SU-DHL-6 (cell line): ENCODE measurements around the gene PEX26.
"Not testable (repeated sequence)": the region's sequence is repeated elsewhere in the genome, so short reads cannot be mapped to it uniquely, and the experiment has no call there.

Experiments
- EZH2phosphoT487 ChIP-seq: fragments of 200-600 bp; sonication (generic), shearing (Covaris generic); conservative IDR thresholded peaks from 2 replicates; pipeline ENCODE4 v1.6.1; 2018; ENCODE audit warnings: mild to moderate bottlenecking, antibody characterized with exemption, low read length, moderate library complexity, mixed read lengths
- TF ChIP-seq, protein P1 (sequence below): fragments of 200-600 bp; sonication (generic); IDR thresholded peaks from one replicate; pipeline ENCODE4 v1.5.1; 2017; ENCODE audit warnings: antibody characterized with exemption, mild to moderate bottlenecking, low read length, moderate library complexity; ENCODE audit not compliant: insufficient read depth, poor library complexity, severe bottlenecking

DNA sequence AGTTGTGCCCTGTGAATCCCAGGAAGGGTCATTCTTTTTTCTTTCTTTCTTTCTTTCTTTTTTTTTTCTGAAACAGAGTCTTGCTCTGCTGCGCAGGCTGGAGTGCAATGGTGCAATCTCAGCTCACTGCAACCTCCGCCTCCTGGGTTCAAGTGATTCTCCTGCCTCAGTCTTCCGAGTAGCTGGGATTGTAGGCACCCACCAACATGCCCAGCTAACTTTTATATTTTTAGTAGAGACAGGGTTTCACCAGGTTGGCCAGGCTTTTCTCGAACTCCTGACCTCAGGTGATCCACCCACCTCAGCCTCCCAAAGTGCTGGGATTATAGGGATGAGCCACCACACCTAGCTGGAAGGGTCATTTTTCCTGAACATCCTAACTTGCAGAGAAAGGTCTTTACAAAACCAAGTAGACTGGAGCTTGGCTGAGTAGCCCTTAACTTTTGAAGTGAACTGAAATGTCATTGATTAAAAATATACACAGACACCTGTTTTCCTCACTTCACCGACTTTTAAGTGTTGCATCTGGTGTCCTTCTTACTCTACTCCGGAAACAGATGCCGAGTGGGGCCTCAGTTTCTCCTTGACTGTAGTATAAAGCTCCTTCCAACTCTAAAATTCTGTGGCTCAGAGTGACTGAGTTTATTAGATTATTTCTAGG is 6.4 kb upstream of the PEX26 start:
- TF ChIP-seq, protein P1, sequence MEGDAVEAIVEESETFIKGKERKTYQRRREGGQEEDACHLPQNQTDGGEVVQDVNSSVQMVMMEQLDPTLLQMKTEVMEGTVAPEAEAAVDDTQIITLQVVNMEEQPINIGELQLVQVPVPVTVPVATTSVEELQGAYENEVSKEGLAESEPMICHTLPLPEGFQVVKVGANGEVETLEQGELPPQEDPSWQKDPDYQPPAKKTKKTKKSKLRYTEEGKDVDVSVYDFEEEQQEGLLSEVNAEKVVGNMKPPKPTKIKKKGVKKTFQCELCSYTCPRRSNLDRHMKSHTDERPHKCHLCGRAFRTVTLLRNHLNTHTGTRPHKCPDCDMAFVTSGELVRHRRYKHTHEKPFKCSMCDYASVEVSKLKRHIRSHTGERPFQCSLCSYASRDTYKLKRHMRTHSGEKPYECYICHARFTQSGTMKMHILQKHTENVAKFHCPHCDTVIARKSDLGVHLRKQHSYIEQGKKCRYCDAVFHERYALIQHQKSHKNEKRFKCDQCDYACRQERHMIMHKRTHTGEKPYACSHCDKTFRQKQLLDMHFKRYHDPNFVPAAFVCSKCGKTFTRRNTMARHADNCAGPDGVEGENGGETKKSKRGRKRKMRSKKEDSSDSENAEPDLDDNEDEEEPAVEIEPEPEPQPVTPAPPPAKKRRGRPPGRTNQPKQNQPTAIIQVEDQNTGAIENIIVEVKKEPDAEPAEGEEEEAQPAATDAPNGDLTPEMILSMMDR = not testable (repeated sequence)
- TF ChIP-seq EZH2phosphoT487 = not testable (repeated sequence)
